NCI-H1105 treated with DMSO at 0.1 percent for 48 hours (cell line): ENCODE results near the gene ABHD6.
"Not testable (repeated sequence)": the region's sequence is repeated elsewhere in the genome, so short reads cannot be mapped to it uniquely, and the experiment has no call there.

Experiments used
- DNase-seq: peaks from one replicate; lab custom pipeline; 2025; lab: John Stamatoyannopoulos, UW

Gene ABHD6

DNA sequence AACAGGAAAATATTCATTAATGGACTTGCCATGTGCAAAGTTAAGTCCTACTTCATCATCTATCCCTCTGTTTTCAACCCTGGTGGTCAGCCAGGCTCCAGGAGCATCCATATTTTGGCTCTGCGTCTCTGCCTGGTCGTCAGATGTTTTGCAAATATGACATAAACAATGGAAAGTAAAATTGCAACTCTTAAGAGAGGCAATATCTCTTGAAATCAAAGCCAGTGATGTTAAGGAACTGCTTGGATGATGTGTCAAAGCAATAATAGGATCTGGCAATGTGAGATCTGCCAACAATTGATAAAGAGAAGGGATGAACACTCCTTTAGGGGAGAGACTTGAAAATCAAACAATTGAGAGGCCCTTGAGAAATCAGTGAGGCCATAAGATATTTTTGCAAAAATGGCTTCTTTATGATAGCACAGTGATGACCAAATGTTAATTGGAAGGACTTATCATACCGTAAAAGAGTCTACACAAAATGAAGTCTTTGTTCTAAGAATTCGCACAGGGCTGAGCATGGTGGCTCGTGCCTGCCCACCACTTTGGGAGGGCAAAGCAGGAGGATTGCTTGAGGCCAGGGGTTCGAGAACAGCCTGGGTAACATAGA, 6.5 kb downstream of the ABHD6 start:
- DNase-seq, result no peak

GRCh38 chr3:58246148-58247047, 8.8 kb downstream of the ABHD6 start:
- DNase-seq, result no peak

DNA sequence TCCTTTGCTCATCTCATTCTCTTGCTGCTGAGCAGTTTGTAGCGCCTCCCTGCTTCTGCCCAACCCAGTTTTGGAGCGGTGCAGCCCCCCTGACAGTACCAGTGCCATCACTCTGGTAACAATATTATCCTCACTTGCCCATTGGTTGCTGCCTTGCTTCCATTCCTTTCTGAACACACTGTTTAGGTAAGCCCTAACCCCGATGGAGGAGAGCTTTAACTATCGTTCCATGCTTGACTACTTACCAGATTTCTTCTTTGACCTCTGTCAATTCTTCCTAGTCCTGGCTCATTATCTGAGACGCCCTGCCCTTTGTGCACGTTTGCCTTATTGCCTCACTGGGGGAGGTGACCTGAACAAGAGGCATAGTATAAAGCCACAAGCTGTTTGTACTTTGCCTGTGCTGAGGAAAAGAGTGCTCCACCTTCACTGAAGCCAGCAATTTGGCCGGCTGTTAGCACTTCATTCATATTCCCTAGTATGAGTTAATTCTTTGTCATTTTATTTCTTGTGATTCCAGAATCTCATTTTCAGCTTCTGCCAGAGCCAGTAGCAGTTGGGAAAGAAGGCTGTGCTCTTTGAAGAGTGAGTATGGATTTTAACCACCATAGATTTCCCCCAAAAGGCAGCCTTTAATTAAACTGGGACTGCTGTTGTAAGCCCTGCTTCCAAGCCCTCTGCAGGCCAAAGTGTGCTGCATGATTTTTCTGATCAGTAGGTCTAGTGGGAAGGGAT, 11.9 kb downstream of the ABHD6 start:
- DNase-seq, result no peak

DNA sequence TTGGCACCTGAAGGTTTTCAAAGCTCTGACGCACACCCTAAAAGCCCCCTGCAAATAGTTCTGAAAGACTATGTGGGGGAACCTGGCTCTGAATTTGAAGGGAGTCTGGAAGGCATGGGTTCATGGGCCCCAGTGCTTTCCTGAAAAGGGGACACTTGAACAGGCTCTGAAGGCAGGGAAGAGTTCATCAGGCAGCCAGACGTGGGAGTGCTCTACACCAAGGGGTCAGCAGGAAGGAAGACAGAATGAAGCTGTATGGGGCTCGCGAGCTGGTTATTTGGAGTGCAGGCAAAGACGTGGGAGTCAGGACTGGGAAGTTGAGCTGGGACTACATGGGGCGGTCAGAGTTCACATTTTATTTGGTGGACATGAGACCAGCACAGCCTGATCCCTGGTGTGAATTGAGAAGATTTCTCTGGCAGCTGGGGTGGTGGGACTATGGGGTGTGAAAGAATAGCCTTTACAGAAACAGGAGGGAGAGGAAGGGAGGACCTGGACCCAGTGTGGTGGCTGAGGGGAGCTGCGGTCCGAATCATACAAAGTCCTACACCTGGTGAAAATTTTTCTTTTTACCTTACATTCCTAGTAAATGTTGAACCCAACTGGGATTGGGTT, 12.6 kb downstream of the ABHD6 start:
- DNase-seq, result no peak

DNA sequence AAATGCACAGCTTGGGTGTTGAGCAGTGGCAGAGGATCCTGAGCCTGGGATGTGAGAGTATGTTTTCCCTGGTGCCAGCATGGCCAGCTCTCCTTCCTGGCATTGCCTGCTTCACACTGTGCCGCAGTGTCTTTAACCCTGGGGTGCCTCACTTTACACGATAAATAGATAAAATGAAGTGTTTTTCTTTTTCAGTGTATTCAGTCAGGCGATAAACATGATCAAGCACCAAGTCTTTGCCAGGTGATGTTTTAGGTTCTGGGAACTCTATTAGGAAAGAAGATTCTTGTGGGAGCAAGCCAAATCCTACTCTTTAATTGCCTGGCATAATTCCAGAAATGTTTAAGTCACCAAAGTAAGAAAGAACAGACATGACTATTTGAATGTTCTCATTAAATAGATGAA, 14.0 kb downstream of the ABHD6 start:
- peak; percentile 26 for DNase-seq

- DNase-seq, result no peak
Observed at GRCh38 chr3:58254144-58254543, 16.6 kb downstream of the ABHD6 start.

GRCh38 chr3:58256061-58256460, 18.5 kb downstream of the ABHD6 start:
- DNase-seq, result no peak

- no peak for DNase-seq
Observed at GRCh38 chr3:58256511-58256910, 18.9 kb downstream of the ABHD6 start.

GRCh38 chr3:58258392-58259055, 20.9 kb downstream of the ABHD6 start:
- DNase-seq, result no peak

DNA sequence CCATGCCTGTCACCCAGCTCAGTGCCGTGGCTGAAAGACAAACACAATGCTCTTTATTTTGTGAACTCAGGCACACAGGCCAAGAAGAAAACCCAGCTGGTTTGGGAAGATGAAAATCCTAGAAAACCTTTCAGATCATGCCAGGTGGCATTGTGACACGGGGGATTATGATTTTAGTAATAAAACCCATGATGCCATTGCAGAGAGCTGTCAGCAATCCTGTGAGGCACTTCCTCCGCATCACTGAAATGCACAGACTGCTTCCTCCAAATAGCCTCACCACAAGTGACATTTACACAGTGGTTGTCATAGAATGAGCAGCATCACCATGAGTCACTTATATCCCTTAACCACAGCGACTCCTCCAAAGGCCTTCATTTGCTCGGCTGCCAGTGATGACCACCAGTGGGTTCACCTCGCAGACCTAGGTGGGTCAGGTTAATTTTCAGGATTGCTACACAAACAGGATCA, 22.7 kb downstream of the ABHD6 start:
- DNase-seq, result no peak

DNA sequence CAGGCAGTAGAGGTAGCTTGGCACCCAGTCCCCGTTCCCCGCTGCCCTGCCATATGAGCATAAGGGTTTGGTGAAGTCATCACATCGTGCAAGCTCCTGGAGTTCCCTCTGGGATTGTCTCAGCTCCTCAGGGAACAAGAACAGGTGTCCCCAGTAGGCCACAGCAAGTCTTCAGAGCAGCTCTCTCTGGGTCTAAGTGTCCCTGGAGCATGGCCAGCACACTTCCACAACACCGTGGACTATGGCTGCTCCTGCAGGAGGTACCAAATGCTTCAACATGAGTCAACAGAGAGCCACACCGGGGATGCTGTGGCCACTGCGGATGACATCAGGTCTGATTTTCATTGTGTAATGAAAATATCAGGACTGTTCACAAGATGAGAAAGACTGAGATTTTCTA, 23.1 kb downstream of the ABHD6 start:
- DNase-seq, result no peak

GRCh38 chr3:58261954-58262666, 24.5 kb downstream of the ABHD6 start:
- no peak for DNase-seq

DNA sequence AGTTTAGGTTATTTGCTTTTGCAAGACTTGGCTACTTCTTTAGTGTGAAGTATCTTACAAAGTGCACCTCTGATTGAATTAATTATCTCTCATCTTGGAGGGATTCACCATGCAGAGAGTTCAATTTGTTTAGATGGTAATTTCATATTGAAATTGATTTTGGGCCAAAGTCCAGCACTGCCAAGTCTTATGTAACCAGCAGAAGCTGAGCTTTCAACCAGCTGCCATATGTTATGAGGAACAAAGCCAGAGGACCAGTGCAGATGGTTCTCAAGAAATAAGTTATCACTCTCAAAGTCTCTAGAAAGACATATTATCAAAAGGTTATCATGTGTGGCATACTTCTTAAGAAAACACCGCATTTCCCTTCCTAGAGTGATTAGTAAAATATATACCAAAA, 29.0 kb downstream of the ABHD6 start:
- DNase-seq, result peak; percentile 33

GRCh38 chr3:58267543-58267942, 30.0 kb downstream of the ABHD6 start:
- not testable (repeated sequence) for DNase-seq

- no peak for DNase-seq
Observed at GRCh38 chr3:58269356-58269755, 31.8 kb downstream of the ABHD6 start.

DNA sequence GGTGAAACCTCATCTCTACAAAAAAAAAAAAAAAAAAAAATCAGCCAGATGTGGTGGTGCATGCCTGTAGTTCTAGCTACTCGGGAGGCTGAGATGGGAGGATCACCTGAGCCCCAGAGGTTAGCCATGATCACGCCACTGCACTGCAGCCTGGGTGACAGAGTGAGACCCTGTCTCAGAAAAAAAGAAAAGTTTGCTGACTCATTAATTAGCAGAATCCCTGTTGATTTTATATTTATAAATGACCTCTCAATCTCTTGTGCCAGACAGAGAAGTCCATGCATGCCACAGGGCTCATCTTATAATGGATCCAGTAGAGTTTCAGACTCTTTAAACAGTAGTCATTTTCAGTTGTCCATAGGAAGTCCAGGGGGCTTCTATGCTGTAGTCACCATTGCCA, 32.9 kb downstream of the ABHD6 start:
- no peak for DNase-seq

- DNase-seq, result no peak
Observed at GRCh38 chr3:58271901-58272501, 34.4 kb downstream of the ABHD6 start.

DNA sequence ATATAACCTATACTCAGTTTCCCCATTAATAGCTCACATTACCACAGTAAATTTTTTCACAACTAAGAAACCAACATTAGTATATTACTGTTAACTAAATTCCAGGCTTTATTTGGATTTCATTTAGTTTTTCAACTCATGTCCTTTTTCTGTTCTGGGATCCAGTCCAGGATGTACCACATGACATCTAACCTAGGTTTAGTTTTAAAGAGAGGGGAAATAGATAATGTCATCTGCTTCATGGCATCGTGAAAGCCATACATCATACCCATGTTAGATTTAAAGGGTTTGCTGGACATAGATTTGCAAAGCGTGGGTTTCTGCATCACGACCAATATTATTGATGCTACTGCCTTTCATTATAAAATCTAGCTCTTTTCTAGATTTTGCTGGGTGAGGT, 35.3 kb downstream of the ABHD6 start:
- DNase-seq, result no peak

DNA sequence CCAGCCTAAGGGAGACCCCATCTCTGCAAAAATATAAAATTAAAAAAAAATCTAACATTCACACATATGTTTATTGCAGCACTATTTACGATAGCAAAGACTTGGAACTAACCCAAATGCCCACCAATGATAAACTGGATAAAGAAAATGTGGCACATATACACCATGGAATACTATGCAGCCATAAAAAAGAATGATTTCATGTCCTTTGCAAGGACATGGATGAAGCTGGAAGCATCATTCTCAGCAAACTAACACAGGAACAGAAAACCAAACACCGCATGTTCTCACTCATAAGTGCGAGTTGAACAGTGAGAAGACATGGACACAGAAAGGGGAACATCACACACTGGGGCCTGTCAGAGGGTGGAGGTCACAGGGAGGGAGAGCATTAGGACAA, 35.8 kb downstream of the ABHD6 start:
- not testable (repeated sequence) for DNase-seq

- DNase-seq, result no peak
Observed at GRCh38 chr3:58274027-58274614, 36.5 kb downstream of the ABHD6 start.
